GM10847 (cell line): Measurements from ENCODE around the gene ZNF407.

Source experiments
- POLR2A ChIP-seq: IDR thresholded peaks from 2 replicates; pipeline ENCODE4 v1.6.1; 2011; ENCODE audit not compliant: insufficient read length; ENCODE audit errors: extremely low read depth

ZNF407 gene

GRCh38 chr18:75053028-75053629, 455.5 kb downstream of the ZNF407 start:
- no peak for TF ChIP-seq POLR2A

- TF ChIP-seq POLR2A = no peak
Measured at GRCh38 chr18:75054046-75054445, 456.4 kb downstream of the ZNF407 start.

- TF ChIP-seq POLR2A = no peak
Measured at GRCh38 chr18:75054611-75055010, 456.9 kb downstream of the ZNF407 start.

- TF ChIP-seq POLR2A = no peak
Measured at GRCh38 chr18:75057169-75057960, 459.7 kb downstream of the ZNF407 start.

GRCh38 chr18:75060185-75060584, 462.5 kb downstream of the ZNF407 start:
- no peak for TF ChIP-seq POLR2A

GRCh38 chr18:75062297-75062886, 464.7 kb downstream of the ZNF407 start:
- no peak for TF ChIP-seq POLR2A

GRCh38 chr18:75063196-75063595, 465.5 kb downstream of the ZNF407 start:
- TF ChIP-seq POLR2A = no peak

GRCh38 chr18:75063615-75064512, 466.2 kb downstream of the ZNF407 start:
- TF ChIP-seq POLR2A = no peak

- no peak for TF ChIP-seq POLR2A
Measured at GRCh38 chr18:75064513-75064905, 466.8 kb downstream of the ZNF407 start.

- no peak for TF ChIP-seq POLR2A
Measured at GRCh38 chr18:75065251-75066000, 467.8 kb downstream of the ZNF407 start.

GRCh38 chr18:75066021-75066880, 468.6 kb downstream of the ZNF407 start:
- no peak for TF ChIP-seq POLR2A

GRCh38 chr18:75066936-75067335, 469.3 kb downstream of the ZNF407 start:
- TF ChIP-seq POLR2A = no peak

GRCh38 chr18:75067996-75068645, 470.5 kb downstream of the ZNF407 start:
- no peak for TF ChIP-seq POLR2A
